Smooth muscle cell (in vitro differentiated cells): Measurements from ENCODE around the gene DEFB129. TPM values are rescaled to one million over a fixed set of nuclear protein-coding genes. Genes with fewer than 3 reads are reported as not detected.

ENCODE experiments used
- DNase-seq: peaks from one replicate; lab custom pipeline; 2025; ENCODE audit not compliant: unreplicated experiment; lab: John Stamatoyannopoulos, UW
- H2AFZ ChIP-seq: fragments of 200-600 bp; sonication (generic); 2 replicates; pipeline ENCODE4 v1.6.0; 2016; ENCODE audit warnings: antibody characterized with exemption, low read depth, mild to moderate bottlenecking
- H3F3A ChIP-seq: fragments of 200-600 bp; sonication (generic); 2 replicates; pipeline ENCODE4 v1.6.0; 2017; ENCODE audit warnings: antibody characterized with exemption, low read depth
- H3K27ac ChIP-seq: fragments of 200-600 bp; sonication (generic); 2 replicates; pipeline ENCODE4 v1.5.1; 2016; ENCODE audit warnings: low read depth, mild to moderate bottlenecking
- H3K27me3 ChIP-seq: fragments of 200-600 bp; sonication (generic); 2 replicates; pipeline ENCODE4 v1.6.1; 2016; ENCODE audit warnings: low read depth, mild to moderate bottlenecking
- H3K36me3 ChIP-seq: fragments of 200-600 bp; sonication (generic); 2 replicates; pipeline ENCODE4 v1.5.1; 2016; ENCODE audit warnings: low read depth
- H3K4me1 ChIP-seq: fragments of 200-600 bp; sonication (generic); 2 replicates; pipeline ENCODE4 v1.5.1; 2016; ENCODE audit warnings: low read depth
- H3K4me2 ChIP-seq: fragments of 200-600 bp; sonication (generic); 2 replicates; pipeline ENCODE4 v1.6.0; 2016; ENCODE audit warnings: mild to moderate bottlenecking
- H3K4me3 ChIP-seq: fragments of 200-600 bp; sonication (generic); 2 replicates; pipeline ENCODE4 v1.5.1; 2016; ENCODE audit warnings: mild to moderate bottlenecking
- H3K79me2 ChIP-seq: fragments of 200-600 bp; sonication (generic); 2 replicates; pipeline ENCODE4 v1.6.0; 2016; ENCODE audit warnings: low read depth, mild to moderate bottlenecking
- H3K9ac ChIP-seq: fragments of 200-600 bp; sonication (generic); 2 replicates; pipeline ENCODE4 v1.6.0; 2016; ENCODE audit warnings: low read depth
- H3K9me3 ChIP-seq: fragments of 200-600 bp; sonication (generic); replicated peaks from 2 replicates; pipeline ENCODE4 v1.5.1; 2016; ENCODE audit warnings: low read depth
- H4K20me1 ChIP-seq: fragments of 200-600 bp; sonication (generic); 2 replicates; pipeline ENCODE4 v1.6.0; 2016; ENCODE audit warnings: low read depth
- CTCF ChIP-seq: fragments of 200-600 bp; sonication (generic); IDR thresholded peaks from 2 replicates; pipeline ENCODE4 v1.5.1; 2017; ENCODE audit warnings: borderline replicate concordance, mild to moderate bottlenecking, antibody characterized with exemption; ENCODE audit not compliant: insufficient read depth, poor library complexity, severe bottlenecking
- WGBS: methylation state at CpG from one replicate; pipeline ENCODE4 v1.1.7; 2016; ENCODE audit warnings: low lambda C conversion rate; 5-methylcytosine and 5-hydroxymethylcytosine counted together
- polyA plus RNA-seq: library from polyadenylated mRNA; unstranded; fragments of >200 nt; fragmentation: Nextera tagmentation; extraction: Ambion mirVana; gene quantifications from 2 replicates; pipeline ENCODE4 v1.2.1, GENCODE V29; 2016
- total RNA-seq: library from RNA; depleted of rRNA; stranded (reverse); fragments of >200 nt; gene quantifications from 2 replicates; pipeline ENCODE4 v1.2.3, GENCODE V29; 2014

The DEFB129 gene
- total RNA-seq (not detected in 2 replicates), polyA plus RNA-seq (not detected in 2 replicates)

GRCh38 chr20:226958-227357 is at the start of gene DEFB129:
Gene DEFB129, plus strand, starts transcription at chr20:227258. Its CDS starts 31 bp downstream, at chr20:227289.
- Histone ChIP-seq H3K79me2 (no peaks in the 10 kb centered on the region), H3K9me3 (no peaks in the 10 kb centered on the region), H3K4me2 (no peak within 1 kb of the TSS), H4K20me1 (no peaks in the 10 kb centered on the region), H3K27ac (no peak within 1 kb of the TSS), H3K9ac (no peak within 1 kb of the TSS), H3K4me3 (no peak within 1 kb of the TSS), H2AFZ (no peak within 1 kb of the TSS), H3K27me3 (peaks cover 10% of the 10 kb centered on the region), H3K4me1 (no peaks in the 10 kb centered on the region), H3F3A (no peaks in the 10 kb centered on the region), H3K36me3 (no peaks in the 10 kb centered on the region)
- DNase-seq = no peak
- TF ChIP-seq CTCF = no peak
- WGBS = 85% methylated on average over 3 of the region's 3 CpGs

GRCh38 chr20:184288-184687 is 42.8 kb upstream of the DEFB129 start:
- no peaks in the 10 kb centered on the region for H3K4me1 ChIP-seq
- 38% methylated on average over 2 of the region's 2 CpGs for WGBS

GRCh38 chr20:187733-188132 is 39.3 kb upstream of the DEFB129 start:
- DNase-seq = no peak
- Histone ChIP-seq H3K9me3 (no peaks in the 10 kb centered on the region), H3K4me3 (no peak overlapping the region), H3K79me2 (no peaks in the 10 kb centered on the region), H3K36me3 (no peaks in the 10 kb centered on the region), H3K27me3 (no peaks in the 10 kb centered on the region), H3K4me1 (no peaks in the 10 kb centered on the region), H3K4me2 (no peak overlapping the region), H2AFZ (no peak overlapping the region), H3K9ac (no peak overlapping the region), H3F3A (no peaks in the 10 kb centered on the region), H4K20me1 (no peaks in the 10 kb centered on the region), H3K27ac (no peak overlapping the region)
- TF ChIP-seq CTCF = no peak
- WGBS = 79% methylated on average over 2 of the region's 2 CpGs

More at GRCh38 chr20:184288-184687, 42.8 kb upstream of the DEFB129 start:
- no peak for DNase-seq
- no peaks in the 10 kb centered on the region for H3K9me3 ChIP-seq
- H3K27me3 ChIP-seq = no peaks in the 10 kb centered on the region
- no peaks in the 10 kb centered on the region for H3K79me2 ChIP-seq
- H3F3A ChIP-seq = no peaks in the 10 kb centered on the region
- H4K20me1 ChIP-seq = no peaks in the 10 kb centered on the region
- no peak overlapping the region for H3K27ac ChIP-seq
- no peak for TF ChIP-seq CTCF
- no peaks in the 10 kb centered on the region for H3K36me3 ChIP-seq
- H3K4me2 ChIP-seq = no peak overlapping the region
- no peak overlapping the region for H2AFZ ChIP-seq
- H3K4me3 ChIP-seq = no peak overlapping the region
- no peak overlapping the region for H3K9ac ChIP-seq

- Histone ChIP-seq H3K4me2 (no peak within 1 kb of the TSS), H3K36me3 (no peaks in the 10 kb centered on the region), H3K27ac (no peak within 1 kb of the TSS), H2AFZ (no peak within 1 kb of the TSS), H3K4me3 (no peak within 1 kb of the TSS), H3K79me2 (no peaks in the 10 kb centered on the region), H3K9ac (no peak within 1 kb of the TSS), H4K20me1 (no peaks in the 10 kb centered on the region), H3K27me3 (no peaks in the 10 kb centered on the region), H3F3A (no peaks in the 10 kb centered on the region), H3K9me3 (no peaks in the 10 kb centered on the region), H3K4me1 (no peaks in the 10 kb centered on the region)
- DNase-seq = no peak
- TF ChIP-seq CTCF = no peak
- 61% methylated on average over 7 of the region's 7 CpGs for WGBS
These were observed 37.4 kb upstream of the DEFB129 start, which contains the start of gene DEFB128 for GRCh38 chr20:189611-190010. Gene DEFB128, minus strand, starts transcription at chr20:189711. Its CDS starts 88 bp downstream, at chr20:189623.
